SK-N-SH treated with all-trans-retinoic acid at 6 μM for 48 hours (cell line): ENCODE results near the gene GGA2.
"Not testable (repeated sequence)": the region's sequence is repeated elsewhere in the genome, so short reads cannot be mapped to it uniquely, and the experiment has no call there.

Experiments used
- ATAC-seq: fragments of 200-7000 bp; cut with Tn5 transposase; 3 replicates; pipeline ENCODE4 v1.9.1; 2020; ENCODE audit warnings: mild to moderate bottlenecking, moderate library complexity
- ARNTL ChIP-seq: fragments of 450-650 bp; formaldehyde crosslinking; IDR thresholded peaks from 2 replicates; pipeline ENCODE4 v1.5.0; 2020; ENCODE audit warnings: low read depth, mild to moderate bottlenecking, moderate library complexity, borderline replicate concordance
- BACH2 ChIP-seq: fragments of 250-450 bp; sonication (Bioruptor Pico); IDR thresholded peaks from 2 replicates; pipeline ENCODE4 v1.9.0; 2021; ENCODE audit warnings: mild to moderate bottlenecking, borderline replicate concordance
- CSDC2 ChIP-seq: fragments of 250-450 bp; sonication (Bioruptor Pico); IDR thresholded peaks from 2 replicates; pipeline ENCODE4 v1.5.0; 2020; ENCODE audit warnings: mild to moderate bottlenecking, moderate library complexity
- ESRRG ChIP-seq: fragments of 250-450 bp; sonication (Bioruptor Pico); IDR thresholded peaks from 2 replicates; pipeline ENCODE4 v1.6.1; 2021; ENCODE audit warnings: mild to moderate bottlenecking
- GLIS3 ChIP-seq: fragments of 250-450 bp; sonication (Bioruptor Pico); IDR thresholded peaks from 2 replicates; pipeline ENCODE4 v1.5.0; 2020; ENCODE audit warnings: mild to moderate bottlenecking, moderate library complexity
- ISL1 ChIP-seq: fragments of 250-450 bp; sonication (Bioruptor Pico); IDR thresholded peaks from 2 replicates; pipeline ENCODE4 v2.1.2; 2022; ENCODE audit warnings: mild to moderate bottlenecking, moderate library complexity
- OSR1 ChIP-seq: fragments of 250-450 bp; sonication (Bioruptor Pico); IDR thresholded peaks from 2 replicates; pipeline ENCODE4 v1.8.0; 2022; ENCODE audit warnings: moderate library complexity, mild to moderate bottlenecking, inconsistent platforms
- POU6F1 ChIP-seq: fragments of 250-450 bp; sonication (Bioruptor Pico); IDR thresholded peaks from 2 replicates; pipeline ENCODE4 v1.8.0; 2021; ENCODE audit warnings: low read depth, mild to moderate bottlenecking, moderate library complexity, borderline replicate concordance
- PPARA ChIP-seq: fragments of 250-450 bp; sonication (Bioruptor Pico); IDR thresholded peaks from 2 replicates; pipeline ENCODE4 v1.5.0; 2020; ENCODE audit warnings: mild to moderate bottlenecking, borderline replicate concordance
- RARB ChIP-seq: fragments of 250-450 bp; sonication (Bioruptor Pico); IDR thresholded peaks from 2 replicates; pipeline ENCODE4 v1.8.0; 2021; ENCODE audit warnings: mild to moderate bottlenecking, moderate library complexity
- TCF4 ChIP-seq: fragments of 250-450 bp; sonication (Bioruptor Pico); IDR thresholded peaks from 2 replicates; pipeline ENCODE4 v1.8.0; 2021; ENCODE audit warnings: mild to moderate bottlenecking, moderate library complexity, borderline replicate concordance
- TOX ChIP-seq: fragments of 250-450 bp; sonication (Bioruptor Pico); IDR thresholded peaks from 2 replicates; pipeline ENCODE4 v1.8.0; 2021; ENCODE audit warnings: mild to moderate bottlenecking, moderate library complexity, borderline replicate concordance
- TSHZ2 ChIP-seq: fragments of 250-450 bp; sonication (Bioruptor Pico); IDR thresholded peaks from 2 replicates; pipeline ENCODE4 v1.5.0; 2020; ENCODE audit warnings: mild to moderate bottlenecking, moderate library complexity
- ZC3H10 ChIP-seq: fragments of 250-450 bp; sonication (Bioruptor Pico); IDR thresholded peaks from 2 replicates; pipeline ENCODE4 v1.5.1; 2021; ENCODE audit warnings: mild to moderate bottlenecking, moderate library complexity
- ZFP3 ChIP-seq: fragments of 250-450 bp; sonication (Bioruptor Pico); IDR thresholded peaks from 2 replicates; pipeline ENCODE4 v1.5.0; 2020; ENCODE audit warnings: mild to moderate bottlenecking, moderate library complexity
- ZFP30 ChIP-seq: fragments of 450-650 bp; formaldehyde crosslinking; IDR thresholded peaks from 2 replicates; pipeline ENCODE4 v1.5.0; 2022; ENCODE audit warnings: mild to moderate bottlenecking, moderate library complexity
- ZNF565 ChIP-seq: fragments of 450-650 bp; formaldehyde crosslinking; conservative IDR thresholded peaks from 2 replicates; pipeline ENCODE4 v1.5.0; 2020; ENCODE audit warnings: low read depth, mild to moderate bottlenecking, moderate library complexity
- ZNF70 ChIP-seq: fragments of 450-650 bp; formaldehyde crosslinking; IDR thresholded peaks from 2 replicates; pipeline ENCODE4 v1.5.0; 2020; ENCODE audit warnings: mild to moderate bottlenecking, moderate library complexity
- ZNF8 ChIP-seq: fragments of 450-650 bp; formaldehyde crosslinking; IDR thresholded peaks from 2 replicates; pipeline ENCODE4 v1.5.0; 2020; ENCODE audit warnings: mild to moderate bottlenecking, moderate library complexity
- TF ChIP-seq, protein P1 (sequence below): fragments of 250-450 bp; sonication (Bioruptor Pico); IDR thresholded peaks from 2 replicates; pipeline ENCODE4 v1.5.1; 2020; ENCODE audit warnings: low read depth, mild to moderate bottlenecking, moderate library complexity
- TF ChIP-seq, protein P2 (sequence below): fragments of 250-450 bp; sonication (Bioruptor Pico); IDR thresholded peaks from 2 replicates; pipeline ENCODE4 v1.5.1; 2021; ENCODE audit warnings: mild to moderate bottlenecking, moderate library complexity
- TF ChIP-seq, protein P3 (sequence below): fragments of 250-450 bp; sonication (Bioruptor Pico); IDR thresholded peaks from 2 replicates; pipeline ENCODE4 v1.8.0; 2020; ENCODE audit warnings: mild to moderate bottlenecking, moderate library complexity, borderline replicate concordance

GGA2 gene

DNA sequence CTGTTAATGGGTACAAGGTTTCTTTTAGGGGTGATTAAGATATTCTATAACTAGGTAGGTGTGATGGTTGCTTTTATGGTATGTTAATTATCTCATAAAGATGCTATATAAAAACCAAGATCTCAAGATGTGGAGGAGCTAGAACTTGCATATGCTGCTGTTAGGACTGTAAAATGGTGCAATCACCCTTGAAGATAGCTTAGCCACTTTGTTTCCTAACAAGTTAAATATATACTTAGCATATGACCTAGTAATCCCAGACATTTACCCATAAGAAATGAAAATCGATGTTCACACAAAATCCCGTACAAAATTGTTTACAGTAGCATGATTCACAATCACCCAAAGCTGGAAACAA is 25.1 kb downstream of the GGA2 start:
- no peak for ATAC-seq
- TF ChIP-seq POU6F1 (CRISPR knock-in tag) (no peak), ARNTL (no peak), ISL1 (no peak), PPARA (CRISPR knock-in tag) (no peak), ZNF565 (CRISPR knock-in tag) (no peak), TCF4 (CRISPR knock-in tag) (no peak), TOX (CRISPR knock-in tag) (no peak), ZNF8 (CRISPR knock-in tag) (no peak), RARB (CRISPR knock-in tag) (no peak), TSHZ2 (no peak), ESRRG (CRISPR knock-in tag) (no peak), CSDC2 (CRISPR knock-in tag) (no peak), ZNF70 (no peak), GLIS3 (CRISPR knock-in tag) (no peak), ZC3H10 (CRISPR knock-in tag) (no peak)
- TF ChIP-seq, protein P1, sequence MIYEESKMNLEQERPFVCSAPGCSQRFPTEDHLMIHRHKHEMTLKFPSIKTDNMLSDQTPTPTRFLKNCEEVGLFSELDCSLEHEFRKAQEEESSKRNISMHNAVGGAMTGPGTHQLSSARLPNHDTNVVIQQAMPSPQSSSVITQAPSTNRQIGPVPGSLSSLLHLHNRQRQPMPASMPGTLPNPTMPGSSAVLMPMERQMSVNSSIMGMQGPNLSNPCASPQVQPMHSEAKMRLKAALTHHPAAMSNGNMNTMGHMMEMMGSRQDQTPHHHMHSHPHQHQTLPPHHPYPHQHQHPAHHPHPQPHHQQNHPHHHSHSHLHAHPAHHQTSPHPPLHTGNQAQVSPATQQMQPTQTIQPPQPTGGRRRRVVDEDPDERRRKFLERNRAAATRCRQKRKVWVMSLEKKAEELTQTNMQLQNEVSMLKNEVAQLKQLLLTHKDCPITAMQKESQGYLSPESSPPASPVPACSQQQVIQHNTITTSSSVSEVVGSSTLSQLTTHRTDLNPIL (CRISPR knock-in tag) = no peak
- TF ChIP-seq, protein P2, sequence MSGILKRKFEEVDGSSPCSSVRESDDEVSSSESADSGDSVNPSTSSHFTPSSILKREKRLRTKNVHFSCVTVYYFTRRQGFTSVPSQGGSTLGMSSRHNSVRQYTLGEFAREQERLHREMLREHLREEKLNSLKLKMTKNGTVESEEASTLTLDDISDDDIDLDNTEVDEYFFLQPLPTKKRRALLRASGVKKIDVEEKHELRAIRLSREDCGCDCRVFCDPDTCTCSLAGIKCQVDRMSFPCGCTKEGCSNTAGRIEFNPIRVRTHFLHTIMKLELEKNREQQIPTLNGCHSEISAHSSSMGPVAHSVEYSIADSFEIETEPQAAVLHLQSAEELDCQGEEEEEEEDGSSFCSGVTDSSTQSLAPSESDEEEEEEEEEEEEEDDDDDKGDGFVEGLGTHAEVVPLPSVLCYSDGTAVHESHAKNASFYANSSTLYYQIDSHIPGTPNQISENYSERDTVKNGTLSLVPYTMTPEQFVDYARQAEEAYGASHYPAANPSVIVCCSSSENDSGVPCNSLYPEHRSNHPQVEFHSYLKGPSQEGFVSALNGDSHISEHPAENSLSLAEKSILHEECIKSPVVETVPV (CRISPR knock-in tag) = no peak
- TF ChIP-seq, all 23 proteins: peak for 0

GRCh38 chr16:23484510-23485256 is 25.6 kb downstream of the GGA2 start:
- TF ChIP-seq ZNF8 (CRISPR knock-in tag) (no peak), POU6F1 (CRISPR knock-in tag) (no peak), GLIS3 (CRISPR knock-in tag) (no peak), ZFP30 (CRISPR knock-in tag) (no peak), BACH2 (CRISPR knock-in tag) (no peak), PPARA (CRISPR knock-in tag) (no peak)
- TF ChIP-seq, all 23 proteins: peak for 0
- ATAC-seq = no peak

DNA sequence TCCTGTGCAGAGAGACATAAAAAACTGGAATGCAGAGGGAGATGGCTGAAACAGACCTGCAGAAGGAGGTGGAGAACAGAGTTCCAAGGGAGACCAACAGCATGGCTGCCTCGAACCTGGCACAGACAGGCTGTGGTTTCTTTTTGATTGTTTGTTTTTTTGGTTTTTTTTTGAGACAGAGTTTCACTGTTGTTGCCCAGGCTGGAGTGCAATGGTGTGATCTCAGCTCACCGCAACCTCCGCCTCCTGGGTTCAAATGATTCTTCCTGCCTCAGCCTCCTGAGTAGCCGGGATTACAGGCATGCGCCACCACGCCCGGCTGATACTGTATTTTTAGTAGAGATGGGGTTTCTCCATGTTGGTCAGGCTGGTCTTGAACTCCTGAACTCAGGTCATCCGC is 26.8 kb downstream of the GGA2 start:
- ATAC-seq = not testable (repeated sequence)

DNA sequence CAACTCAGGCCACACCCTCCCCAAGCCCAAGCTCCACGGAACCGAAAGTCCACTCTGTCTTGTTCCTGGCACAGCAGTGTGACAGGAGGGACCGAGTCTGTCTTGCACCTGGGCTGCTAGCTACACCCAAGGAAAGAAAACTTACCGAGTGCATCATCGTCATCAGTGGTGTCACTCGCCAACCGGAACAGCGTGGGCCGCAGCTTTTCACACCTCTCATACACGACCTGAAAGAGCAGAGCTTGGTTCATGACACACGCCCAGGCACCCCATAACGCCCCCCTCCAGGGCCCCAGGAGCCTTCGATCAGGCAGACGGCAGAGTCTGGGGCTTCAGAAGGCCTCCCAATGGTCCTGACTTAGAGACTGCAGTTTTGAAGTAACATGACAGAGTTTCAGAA is 27.5 kb downstream of the GGA2 start:
- ATAC-seq = no peak
- no peak for TF ChIP-seq GLIS3 (CRISPR knock-in tag)
- TF ChIP-seq, protein P3, sequence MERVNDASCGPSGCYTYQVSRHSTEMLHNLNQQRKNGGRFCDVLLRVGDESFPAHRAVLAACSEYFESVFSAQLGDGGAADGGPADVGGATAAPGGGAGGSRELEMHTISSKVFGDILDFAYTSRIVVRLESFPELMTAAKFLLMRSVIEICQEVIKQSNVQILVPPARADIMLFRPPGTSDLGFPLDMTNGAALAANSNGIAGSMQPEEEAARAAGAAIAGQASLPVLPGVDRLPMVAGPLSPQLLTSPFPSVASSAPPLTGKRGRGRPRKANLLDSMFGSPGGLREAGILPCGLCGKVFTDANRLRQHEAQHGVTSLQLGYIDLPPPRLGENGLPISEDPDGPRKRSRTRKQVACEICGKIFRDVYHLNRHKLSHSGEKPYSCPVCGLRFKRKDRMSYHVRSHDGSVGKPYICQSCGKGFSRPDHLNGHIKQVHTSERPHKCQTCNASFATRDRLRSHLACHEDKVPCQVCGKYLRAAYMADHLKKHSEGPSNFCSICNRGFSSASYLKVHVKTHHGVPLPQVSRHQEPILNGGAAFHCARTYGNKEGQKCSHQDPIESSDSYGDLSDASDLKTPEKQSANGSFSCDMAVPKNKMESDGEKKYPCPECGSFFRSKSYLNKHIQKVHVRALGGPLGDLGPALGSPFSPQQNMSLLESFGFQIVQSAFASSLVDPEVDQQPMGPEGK (CRISPR knock-in tag) = no peak
- no peak for TF ChIP-seq TSHZ2
- TF ChIP-seq ZFP30 (CRISPR knock-in tag) = no peak
- TF ChIP-seq BACH2 (CRISPR knock-in tag) = no peak
- no peak for TF ChIP-seq ZFP3 (CRISPR knock-in tag)
- no peak for TF ChIP-seq TOX (CRISPR knock-in tag)
- no peak for TF ChIP-seq ZC3H10 (CRISPR knock-in tag)
- no peak for TF ChIP-seq PPARA (CRISPR knock-in tag)
- TF ChIP-seq OSR1 (CRISPR knock-in tag) = no peak
- TF ChIP-seq ZNF8 (CRISPR knock-in tag) = no peak
- TF ChIP-seq RARB (CRISPR knock-in tag) = no peak
